ENCODE data around the gene CORIN.

GRCh38 chr4:47860305-47860704, 22.4 kb upstream of the CORIN start:
- TF ChIP-seq CTCF (IDR thresholded peaks at IDR 0.05) (no peak), POLR2A (IDR thresholded peaks at IDR 0.05) (no peak)
